Mesendoderm (in vitro differentiated cells): Measurements from ENCODE around the gene ZNF497.
"Not testable (repeated sequence)": the region's sequence is repeated elsewhere in the genome, so short reads cannot be mapped to it uniquely, and the experiment has no call there.

Experiments
- DNase-seq: peaks from one replicate; pipeline ENCODE4 v3.0.0; 2013
- H2AK5ac ChIP-seq: 2 replicates; pipeline ENCODE4 v1.6.1; 2013; ENCODE audit warnings: low read length, inconsistent platforms
- H2BK120ac ChIP-seq: 2 replicates; pipeline ENCODE4 v1.6.1; 2013; ENCODE audit warnings: low read depth, mild to moderate bottlenecking, low read length, moderate library complexity, mixed read lengths
- H2BK15ac ChIP-seq: replicated peaks from 2 replicates; pipeline ENCODE4 v1.6.1; 2013; ENCODE audit warnings: low read depth, mild to moderate bottlenecking, moderate library complexity
- H2BK5ac ChIP-seq: 2 replicates; pipeline ENCODE4 v1.6.1; 2013; ENCODE audit warnings: low read length, inconsistent platforms
- H3K18ac ChIP-seq: 2 replicates; pipeline ENCODE4 v1.6.1; 2013; ENCODE audit warnings: mild to moderate bottlenecking, low read length, mixed read lengths
- H3K23ac ChIP-seq: one replicate; pipeline ENCODE4 v1.6.1; 2013; ENCODE audit warnings: low read length
- H3K27ac ChIP-seq: 2 replicates; pipeline ENCODE4 v1.5.1; 2013; ENCODE audit warnings: low read depth, mild to moderate bottlenecking, inconsistent platforms, low read length, moderate library complexity
- H3K27me3 ChIP-seq: 2 replicates; pipeline ENCODE4 v1.6.1; 2013; ENCODE audit warnings: low read length, control low read depth, mild to moderate bottlenecking, inconsistent platforms; ENCODE audit not compliant: insufficient read depth, poor library complexity
- H3K36me3 ChIP-seq: 2 replicates; pipeline ENCODE4 v1.6.1; 2013; ENCODE audit warnings: low read length, inconsistent platforms; ENCODE audit not compliant: control insufficient read depth, insufficient read depth
- H3K4ac ChIP-seq: one replicate; pipeline ENCODE4 v1.6.1; 2013; ENCODE audit warnings: low read depth, mild to moderate bottlenecking, low read length, moderate library complexity
- H3K4me1 ChIP-seq: 2 replicates; pipeline ENCODE4 v1.6.1; 2013; ENCODE audit warnings: low read depth, low read length, inconsistent platforms; ENCODE audit not compliant: control insufficient read depth
- H3K4me2 ChIP-seq: 2 replicates; pipeline ENCODE4 v1.6.1; 2013; ENCODE audit warnings: low read length
- H3K4me3 ChIP-seq: 2 replicates; pipeline ENCODE4 v1.5.1; 2013; ENCODE audit warnings: mild to moderate bottlenecking, low read length
- H3K56ac ChIP-seq: one replicate; pipeline ENCODE4 v1.6.1; 2013; ENCODE audit warnings: low read length
- H3K79me1 ChIP-seq: 2 replicates; pipeline ENCODE4 v1.6.1; 2013; ENCODE audit warnings: low read length, inconsistent platforms
- H3K79me2 ChIP-seq: 2 replicates; pipeline ENCODE4 v1.6.1; 2013; ENCODE audit warnings: mild to moderate bottlenecking, low read length; ENCODE audit not compliant: control insufficient read depth, insufficient read depth
- H3K9ac ChIP-seq: 2 replicates; pipeline ENCODE4 v1.6.1; 2013; ENCODE audit warnings: low read length, inconsistent platforms
- H4K5ac ChIP-seq: one replicate; pipeline ENCODE4 v1.6.1; 2013; ENCODE audit warnings: low read length
- H4K8ac ChIP-seq: one replicate; pipeline ENCODE4 v1.6.1; 2013; ENCODE audit warnings: low read depth, mild to moderate bottlenecking, control low read depth, low read length, moderate library complexity
- WGBS: extraction: QIAGEN DNeasy Blood & Tissue Kit; methylation state at CpG from one replicate; pipeline ENCODE4 v1.1.7; 2013; ENCODE audit warnings: low lambda C conversion rate, missing lambda C conversion rate; ENCODE audit not compliant: insufficient coverage; ENCODE audit errors: extremely low coverage; 5-methylcytosine and 5-hydroxymethylcytosine counted together

The ZNF497 gene

DNA sequence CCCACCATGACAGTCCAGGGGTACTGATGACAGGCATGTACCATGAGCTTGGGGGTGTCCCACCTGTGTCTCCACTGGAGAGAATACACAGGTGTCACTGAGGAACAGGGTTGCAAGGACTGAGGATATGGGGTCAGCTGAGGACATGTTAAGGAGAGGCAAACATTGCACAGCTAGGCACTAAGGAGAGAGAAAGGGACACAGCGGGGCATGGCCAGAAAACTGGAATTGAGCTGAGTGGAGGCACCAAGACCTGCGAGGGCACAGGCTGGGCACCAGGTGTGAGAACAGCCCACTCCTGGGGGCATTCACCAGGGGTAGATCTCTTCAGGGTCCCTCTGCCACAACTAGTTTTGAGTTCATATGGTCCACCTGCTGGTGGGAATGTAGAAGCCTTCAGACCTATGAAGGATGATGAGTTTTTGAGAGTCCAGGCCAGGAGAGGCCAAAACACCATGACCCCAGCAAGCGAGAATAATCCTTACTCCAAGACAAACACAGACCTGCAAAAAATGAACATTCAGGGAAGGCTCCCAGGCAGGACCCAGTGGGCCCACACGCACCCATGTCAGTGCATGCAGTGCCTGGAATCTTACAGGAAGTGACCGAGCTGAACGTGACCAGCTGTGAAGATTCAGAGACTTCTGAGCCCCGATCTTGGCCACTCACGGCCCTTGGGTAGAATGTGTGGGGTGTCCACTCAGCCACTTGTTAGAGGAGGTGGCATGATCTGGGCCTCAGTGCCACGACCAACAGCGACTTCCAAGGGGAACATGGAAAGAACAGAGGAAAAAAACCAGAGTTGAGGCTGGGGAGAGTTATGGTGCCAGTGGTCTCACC, 44.5 kb upstream of the ZNF497 start:
- Histone ChIP-seq H3K4me3 (no peak overlapping the region), H4K8ac (no peak overlapping the region), H3K9ac (peak overlapping the region; percentile 95), H2AK5ac (no peak overlapping the region), H3K27me3 (no peaks in the 10 kb centered on the region), H3K18ac (no peak overlapping the region), H3K79me1 (no peaks in the 10 kb centered on the region), H2BK15ac (no peak overlapping the region), H2BK120ac (no peak overlapping the region), H3K79me2 (no peaks in the 10 kb centered on the region), H4K5ac (no peak overlapping the region), H3K27ac (no peak overlapping the region), H2BK5ac (no peak overlapping the region), H3K4me2 (peak overlapping the region; percentile 99), H3K4me1 (peaks cover 4% of the 10 kb centered on the region), H3K4ac (no peak overlapping the region), H3K23ac (no peak overlapping the region), H3K56ac (peak overlapping the region; percentile 99), H3K36me3 (no peaks in the 10 kb centered on the region)
- DNase-seq = peak; percentile 65
- no CpG with 5 or more reads among the region's 10 CpGs for WGBS

GRCh38 chr19:58403920-58404478, 41.4 kb upstream of the ZNF497 start:
- H4K8ac ChIP-seq, H3K4me3 ChIP-seq, H2BK5ac ChIP-seq, H3K4ac ChIP-seq, H3K79me1 ChIP-seq, H3K36me3 ChIP-seq, H3K4me2 ChIP-seq, H3K56ac ChIP-seq, DNase-seq, H3K79me2 ChIP-seq, H3K27me3 ChIP-seq, H2BK120ac ChIP-seq, H3K4me1 ChIP-seq, H3K9ac ChIP-seq, H4K5ac ChIP-seq, H3K18ac ChIP-seq, H3K27ac ChIP-seq, H2AK5ac ChIP-seq, H2BK15ac ChIP-seq, H3K23ac ChIP-seq: not testable (repeated sequence)
- WGBS = no CpG with 5 or more reads among the region's 5 CpGs

GRCh38 chr19:58401840-58402421, 39.4 kb upstream of the ZNF497 start:
- H3K18ac ChIP-seq = no peak overlapping the region
- H2BK15ac ChIP-seq = no peak overlapping the region
- peak overlapping the region; percentile 50 for H3K56ac ChIP-seq
- H2BK120ac ChIP-seq = no peak overlapping the region
- H3K4ac ChIP-seq = no peak overlapping the region
- H4K5ac ChIP-seq = no peak overlapping the region
- no peaks in the 10 kb centered on the region for H3K36me3 ChIP-seq
- peak overlapping the region; percentile 2 for H3K4me2 ChIP-seq
- no peaks in the 10 kb centered on the region for H3K27me3 ChIP-seq
- DNase-seq = no peak
- no peaks in the 10 kb centered on the region for H3K79me2 ChIP-seq
- peak overlapping the region; percentile 50 for H3K4me3 ChIP-seq
- WGBS = no CpG with 5 or more reads among the region's 23 CpGs
- H4K8ac ChIP-seq = peak overlapping the region; percentile 16
- peak overlapping the region; percentile 81 for H3K9ac ChIP-seq
- no peaks in the 10 kb centered on the region for H3K79me1 ChIP-seq
- peak overlapping the region; percentile 59 for H3K23ac ChIP-seq
- no peak overlapping the region for H2AK5ac ChIP-seq
- no peak overlapping the region for H2BK5ac ChIP-seq
- no peak overlapping the region for H3K27ac ChIP-seq
- H3K4me1 ChIP-seq = peaks cover 7% of the 10 kb centered on the region

GRCh38 chr19:58400916-58401839, 38.6 kb upstream of the ZNF497 start:
- H3K9ac ChIP-seq = peak overlapping the region; percentile 84
- peak overlapping the region; percentile 54 for H3K4me3 ChIP-seq
- no CpG with 5 or more reads among the region's 80 CpGs for WGBS
- H3K4me1 ChIP-seq = peaks cover 7% of the 10 kb centered on the region
- no peaks in the 10 kb centered on the region for H3K79me2 ChIP-seq
- no peak overlapping the region for H2BK120ac ChIP-seq
- peak overlapping the region; percentile 6 for H3K4ac ChIP-seq
- peak overlapping the region; percentile 95 for H3K4me2 ChIP-seq
- peak overlapping the region; percentile 7 for H3K27ac ChIP-seq
- peak; percentile 100 for DNase-seq
- H3K79me1 ChIP-seq = no peaks in the 10 kb centered on the region
- H3K56ac ChIP-seq = peak overlapping the region; percentile 95
- H3K23ac ChIP-seq = no peak overlapping the region
- H3K36me3 ChIP-seq = no peaks in the 10 kb centered on the region
- peak overlapping the region; percentile 58 for H2AK5ac ChIP-seq
- no peak overlapping the region for H4K8ac ChIP-seq
- no peak overlapping the region for H3K18ac ChIP-seq
- no peak overlapping the region for H2BK5ac ChIP-seq
- no peaks in the 10 kb centered on the region for H3K27me3 ChIP-seq
- H4K5ac ChIP-seq = peak overlapping the region; percentile 71
- H2BK15ac ChIP-seq = no peak overlapping the region

- Histone ChIP-seq H3K79me1 (no peaks in the 10 kb centered on the region), H3K4ac (peak overlapping the region; percentile 6), H2BK5ac (no peak overlapping the region), H3K9ac (peak overlapping the region; percentile 84), H3K27ac (no peak overlapping the region), H4K8ac (no peak overlapping the region), H3K4me3 (no peak overlapping the region), H2AK5ac (peak overlapping the region; percentile 18), H3K4me1 (peaks cover 7% of the 10 kb centered on the region), H3K56ac (peak overlapping the region; percentile 95), H2BK120ac (no peak overlapping the region), H3K4me2 (peak overlapping the region; percentile 95), H2BK15ac (no peak overlapping the region), H3K18ac (no peak overlapping the region), H3K36me3 (no peaks in the 10 kb centered on the region), H3K79me2 (no peaks in the 10 kb centered on the region), H3K23ac (no peak overlapping the region), H4K5ac (no peak overlapping the region), H3K27me3 (no peaks in the 10 kb centered on the region)
- no peak for DNase-seq
- no CpG with 5 or more reads among the region's 18 CpGs for WGBS
Observed at GRCh38 chr19:58400316-58400915, 37.9 kb upstream of the ZNF497 start.
